A549 (cell line): Measurements from ENCODE around the gene SPRR1A. TPM values are rescaled to one million over a fixed set of nuclear protein-coding genes. Genes with fewer than 3 reads are reported as not detected.

Experiments used
- ATAC-seq, 2 experiments: fragments of 200-7000 bp in 1 of 2; fragments of >200 bp in 1 of 2; cut with Nextera tagmentation in 1 of 2; cut with Tn5 transposase in 1 of 2; 3 replicates each; pipeline versions ENCODE4 v1.8.0 to v1.9.1; 2018 to 2020; ENCODE audit warnings: mild to moderate bottlenecking in 1 of 2, moderate library complexity in 1 of 2
- CTCF ChIA-PET: fragments of 300-600 bp; sonication (Branson Sonifier 250); formaldehyde crosslinking; extraction: SDS; loops from one replicate; lab custom pipeline; 2021; ENCODE audit warnings: antibody characterized with exemption, inconsistent platforms; lab: Yijun Ruan, JAX
- POLR2A ChIA-PET: fragments of 350-600 bp; formaldehyde crosslinking; extraction: SDS; loops from one replicate; lab custom pipeline; 2021; ENCODE audit warnings: antibody characterized with exemption, inconsistent platforms; lab: Yijun Ruan, JAX
- DNase-seq, 2 experiments: peaks; one replicate each; pipeline versions ENCODE4 v3.0.0 to v3.0.0-alpha.2; 2011 to 2016; ENCODE audit warnings: low read depth in 1 of 2, low spot score in 1 of 2
- FAIRE-seq: peaks from 2 replicates; lab custom pipeline; 2011; peaks lifted over from hg19 to GRCh38; lab: Jason Lieb, UNC
- H3K27ac ChIP-seq, 2 experiments: fragments of >200 bp; sonication (Bioruptor Twin); formaldehyde crosslinking; 3 replicates each; pipeline ENCODE4 v1.5.1; 2016 to 2017
- H3K4me1 ChIP-seq: fragments of >200 bp; sonication (Bioruptor Twin); formaldehyde crosslinking; 3 replicates; pipeline ENCODE4 v1.6.1; 2016
- H3K4me2 ChIP-seq: fragments of >200 bp; sonication (Bioruptor Twin); formaldehyde crosslinking; 3 replicates; pipeline ENCODE4 v1.6.1; 2016
- H3K4me3 ChIP-seq: fragments of >200 bp; sonication (Bioruptor Twin); formaldehyde crosslinking; 3 replicates; pipeline ENCODE4 v1.5.1; 2016
- H3K9me3 ChIP-seq: fragments of >200 bp; sonication (Bioruptor Twin); formaldehyde crosslinking; 3 replicates; pipeline ENCODE4 v1.6.1; 2016
- BHLHE40 ChIP-seq: IDR thresholded peaks from 2 replicates; pipeline ENCODE4 v1.6.1; 2012; ENCODE audit warnings: low read depth, low read length, inconsistent platforms
- CEBPB ChIP-seq, 2 experiments: fragments of >200 bp in 1 of 2; sonication (Bioruptor Twin) in 1 of 2; formaldehyde crosslinking in 1 of 2; IDR thresholded peaks; 2 replicates each; pipeline ENCODE4 v1.6.1; 2012 to 2016
- CHD4 ChIP-seq: fragments of 200-600 bp; sonication (generic); IDR thresholded peaks from 2 replicates; pipeline ENCODE4 v1.6.1; 2016; ENCODE audit warnings: antibody characterized with exemption, mild to moderate bottlenecking, borderline replicate concordance
- EP300 ChIP-seq, 2 experiments: fragments of >200 bp; sonication (Bioruptor Twin); formaldehyde crosslinking; IDR thresholded peaks; 2 replicates in 1 of 2; 3 replicates in 1 of 2; pipeline ENCODE4 v1.6.1; 2016 to 2017
- ESRRA ChIP-seq: fragments of 150-350 bp; IDR thresholded peaks from 2 replicates; pipeline ENCODE4 v1.6.1; 2014; ENCODE audit warnings: mild to moderate bottlenecking, low read length, borderline replicate concordance
- FOSB ChIP-seq: fragments of 250-450 bp; sonication (Bioruptor Pico); IDR thresholded peaks from 2 replicates; pipeline ENCODE4 v1.5.0; 2020; ENCODE audit warnings: mild to moderate bottlenecking, moderate library complexity
- FOXS1 ChIP-seq: fragments of 250-450 bp; sonication (Bioruptor Pico); IDR thresholded peaks from 2 replicates; pipeline ENCODE4 v1.5.0; 2020; ENCODE audit warnings: mild to moderate bottlenecking, moderate library complexity
- HOXB13 ChIP-seq: fragments of 250-450 bp; sonication (Bioruptor Pico); IDR thresholded peaks from 2 replicates; pipeline ENCODE4 v1.5.0; 2020; ENCODE audit warnings: low read depth, mild to moderate bottlenecking, moderate library complexity
- JUNB ChIP-seq: fragments of >200 bp; sonication (Bioruptor Twin); formaldehyde crosslinking; IDR thresholded peaks from 2 replicates; pipeline ENCODE4 v1.6.1; 2016
- NFE2L2 ChIP-seq: fragments of 150-350 bp; conservative IDR thresholded peaks from 2 replicates; pipeline ENCODE4 v1.6.1; 2014; ENCODE audit warnings: low read length
- NR3C1 ChIP-seq: fragments of >200 bp; sonication (Bioruptor Twin); formaldehyde crosslinking; IDR thresholded peaks from 3 replicates; pipeline ENCODE4 v1.6.1; 2017
- PHF8 ChIP-seq: fragments of 200-600 bp; sonication (generic); IDR thresholded peaks from 2 replicates; pipeline ENCODE4 v1.6.1; 2016; ENCODE audit warnings: low read depth, mild to moderate bottlenecking, antibody characterized with exemption, moderate library complexity, borderline replicate concordance
- POLR2AphosphoS2 ChIP-seq: conservative IDR thresholded peaks from 2 replicates; pipeline ENCODE4 v1.6.1; 2012; ENCODE audit warnings: low read length, improper control_type of control experiment, inconsistent platforms
- RAD21 ChIP-seq, 2 experiments: fragments of >200 bp in 1 of 2; sonication (Bioruptor Twin) in 1 of 2; formaldehyde crosslinking in 1 of 2; IDR thresholded peaks in 1 of 2; conservative IDR thresholded peaks in 1 of 2; 2 replicates in 1 of 2; 3 replicates in 1 of 2; pipeline ENCODE4 v1.6.1; 2012 to 2018; ENCODE audit warnings: inconsistent platforms in 1 of 2
- SREBF2 ChIP-seq: fragments of 450-650 bp; IDR thresholded peaks from 2 replicates; pipeline ENCODE4 v1.6.1; 2014; ENCODE audit warnings: mild to moderate bottlenecking, moderate library complexity
- USF2 ChIP-seq: fragments of 450-650 bp; IDR thresholded peaks from 2 replicates; pipeline ENCODE4 v1.6.1; 2014; ENCODE audit warnings: antibody characterized with exemption
- WGBS: methylation state at CpG from one replicate; pipeline ENCODE4 v1.1.6; 2017; ENCODE audit errors: missing lambda C conversion rate; 5-methylcytosine and 5-hydroxymethylcytosine counted together
- polyA plus RNA-seq, 4 experiments: library from polyadenylated mRNA; depleted of rRNA in 3 of 4; stranded (reverse); fragments of >200 nt; fragmentation: RNase III in 1 of 4; extraction: RNeasy Plus Mini Kit Qiagen cat#74134 plus additional on column Dnase treatment in 1 of 4; gene quantifications; 2 replicates in 3 of 4; 3 replicates in 1 of 4; pipeline ENCODE4 v1.2.3, GENCODE V29; 2011 to 2017
- TF ChIP-seq, protein P1 (sequence below): fragments of >200 bp; sonication (Bioruptor Twin); formaldehyde crosslinking; IDR thresholded peaks from 2 replicates; pipeline ENCODE4 v1.6.1; 2016
- TF ChIP-seq, protein P2 (sequence below): IDR thresholded peaks from 2 replicates; pipeline ENCODE4 v1.6.1; 2012

The SPRR1A gene
- polyA plus RNA-seq, 2 of the 4 experiments (the other 2 are of a cell fraction), result not detected

- CTCF ChIA-PET, result interaction anchor here (1.1 kb wide), 1 partner anchor 10 kb away, joined by 5 read pairs; no protein-coding TSS in a partner anchor
- no peak for ATAC-seq
- H3K27ac ChIP-seq, result no peak overlapping the region
- DNase-seq, result no peak
- no peak for FAIRE-seq
- TF ChIP-seq USF2, result no peak
- TF ChIP-seq EP300 (IDR thresholded peaks at IDR 0.05), result no peak
- TF ChIP-seq HOXB13 (CRISPR knock-in tag), result no peak
- no peak for TF ChIP-seq NR3C1
- TF ChIP-seq ESRRA, result no peak
- no peak for TF ChIP-seq FOSB (CRISPR knock-in tag)
- no peak for TF ChIP-seq CHD4
- TF ChIP-seq, all 56 proteins: peak for 0
- H3K4me3 ChIP-seq, result no peak overlapping the region
- POLR2A ChIA-PET, result no interaction called here
- WGBS, result 35% methylated on average over 7 of the region's 7 CpGs
- H3K4me2 ChIP-seq, result no peak overlapping the region
- no peaks in the 10 kb centered on the region for H3K4me1 ChIP-seq
- no peaks in the 10 kb centered on the region for H3K9me3 ChIP-seq
Measured at GRCh38 chr1:153023109-153023508, 39.2 kb downstream of the SPRR1A start.

DNA sequence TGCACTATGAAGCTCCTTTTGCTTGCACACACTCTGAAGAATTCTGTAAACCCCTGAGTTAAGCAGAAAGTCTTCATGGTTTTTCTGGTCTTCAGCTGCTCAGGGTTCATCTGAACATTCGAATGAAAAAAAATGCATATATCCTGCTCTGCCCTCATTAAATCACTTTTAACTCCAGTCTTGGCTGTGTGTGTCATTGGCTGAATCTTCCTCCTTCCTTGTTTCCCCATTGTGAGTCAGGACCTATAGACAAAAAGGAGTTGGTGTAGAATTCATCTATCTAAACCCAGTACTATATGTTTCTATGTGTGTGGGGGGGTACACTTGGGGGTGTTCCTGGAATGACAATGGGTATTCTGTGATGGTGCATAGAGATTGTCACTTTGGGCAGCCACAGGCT lies 40.5 kb downstream of the SPRR1A start:
- H3K4me2 ChIP-seq, result no peak overlapping the region
- CTCF ChIA-PET, result interaction anchor here (1.1 kb wide), 1 partner anchor 8 kb away, joined by 5 read pairs; no protein-coding TSS in a partner anchor
- FAIRE-seq (no peak), DNase-seq (no peak), ATAC-seq (no peak)
- TF ChIP-seq FOXS1 (no peak), PHF8 (no peak)
- TF ChIP-seq, protein P1, sequence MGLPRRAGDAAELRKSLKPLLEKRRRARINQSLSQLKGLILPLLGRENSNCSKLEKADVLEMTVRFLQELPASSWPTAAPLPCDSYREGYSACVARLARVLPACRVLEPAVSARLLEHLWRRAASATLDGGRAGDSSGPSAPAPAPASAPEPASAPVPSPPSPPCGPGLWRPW, result no peak
- TF ChIP-seq, protein P2, sequence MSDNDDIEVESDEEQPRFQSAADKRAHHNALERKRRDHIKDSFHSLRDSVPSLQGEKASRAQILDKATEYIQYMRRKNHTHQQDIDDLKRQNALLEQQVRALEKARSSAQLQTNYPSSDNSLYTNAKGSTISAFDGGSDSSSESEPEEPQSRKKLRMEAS, result no peak
- WGBS, result 0% methylated on average over 1 of the region's 1 CpG
- H3K4me1 ChIP-seq, result no peaks in the 10 kb centered on the region
- POLR2A ChIA-PET, result no interaction called here
- no peaks in the 10 kb centered on the region for H3K9me3 ChIP-seq
- H3K4me3 ChIP-seq, result no peak overlapping the region
- H3K27ac ChIP-seq, result no peak overlapping the region

GRCh38 chr1:153025797-153026196 lies 41.9 kb downstream of the SPRR1A start:
- Histone ChIP-seq H3K9me3 (no peaks in the 10 kb centered on the region), H3K4me2 (no peak overlapping the region)
- no peak for TF ChIP-seq NFE2L2
- TF ChIP-seq CEBPB (IDR thresholded peaks at IDR 0.05), result no peak
- no peak for TF ChIP-seq NR3C1
- no peak for TF ChIP-seq BHLHE40
- TF ChIP-seq RAD21 (conservative IDR thresholded peaks at IDR 0.05 in 1 of 2, IDR thresholded peaks at IDR 0.05 in 1 of 2), result no peak
- TF ChIP-seq, protein P1, result no peak
- TF ChIP-seq JUNB, result no peak
- TF ChIP-seq, protein P2, result no peak
- TF ChIP-seq SREBF2, result no peak
- TF ChIP-seq, all 56 proteins: peak for 0
- no peak for DNase-seq
- H3K4me3 ChIP-seq, result no peak overlapping the region
- H3K4me1 ChIP-seq, result no peaks in the 10 kb centered on the region
- no peak for FAIRE-seq
- CTCF ChIA-PET, result no interaction called here
- POLR2A ChIA-PET, result no interaction called here
- no peak overlapping the region for H3K27ac ChIP-seq
- ATAC-seq, result no peak
- 0% methylated on average over 1 of the region's 1 CpG for WGBS

- 0% methylated on average over 1 of the region's 1 CpG for WGBS
- no peak for FAIRE-seq
- ChIA-PET CTCF (interaction anchor here (0.8 kb wide), 1 partner anchor 158 kb away, joined by 4 read pairs; no protein-coding TSS in a partner anchor), POLR2A (no interaction called here)
- no peaks in the 10 kb centered on the region for H3K4me1 ChIP-seq
- H3K27ac ChIP-seq, result no peak overlapping the region
- no peaks in the 10 kb centered on the region for H3K9me3 ChIP-seq
- DNase-seq, result no peak
- no peak for TF ChIP-seq POLR2AphosphoS2
- no peak for ATAC-seq
- H3K4me3 ChIP-seq, result no peak overlapping the region
- H3K4me2 ChIP-seq, result no peak overlapping the region
Measured at GRCh38 chr1:153028766-153029165, 44.9 kb downstream of the SPRR1A start.
